Ovary (tissue), 9 donors: ENCODE data around the gene LRRC49. TPM values are rescaled to one million over a fixed set of nuclear protein-coding genes. Genes with fewer than 3 reads are reported as not detected.

ENCODE experiments used
- DNase-seq, 5 donors: peaks; one replicate each; pipeline ENCODE4 v3.0.0-alpha.2; 2019 to 2020
- H3K27ac ChIP-seq, 2 donors: fragments of 200-600 bp; one replicate each; pipeline versions ENCODE4 v1.5.1 to v1.8.0; 2019 to 2022
- H3K27me3 ChIP-seq: fragments of 200-600 bp; one replicate; pipeline ENCODE4 v1.8.0; 2022
- H3K36me3 ChIP-seq: fragments of 200-600 bp; sonication (generic); one replicate; pipeline ENCODE4 v1.5.1; 2019
- H3K4me1 ChIP-seq: one replicate; pipeline ENCODE4 v1.8.1; 2013; ENCODE audit warnings: mild to moderate bottlenecking, moderate library complexity; ENCODE audit not compliant: insufficient read depth
- H3K4me3 ChIP-seq: fragments of 200-600 bp; sonication (generic); one replicate; pipeline ENCODE4 v1.5.1; 2017
- H3K9me3 ChIP-seq, 2 donors: fragments of 200-600 bp in 1 of 2; sonication (generic) in 1 of 2; one replicate each; pipeline versions ENCODE4 v1.5.1 to v1.8.1; 2013 to 2019; ENCODE audit warnings: mild to moderate bottlenecking in 1 of 2, moderate library complexity in 1 of 2
- CTCF ChIP-seq, 3 donors: fragments of 450-650 bp in 2 of 3; fragments of 200-600 bp in 1 of 3; IDR thresholded peaks; one replicate each; pipeline versions ENCODE4 v1.5.1 to v1.8.0; 2016 to 2022; ENCODE audit warnings: antibody characterized with exemption in 3 of 3, mild to moderate bottlenecking in 1 of 3
- EP300 ChIP-seq: sonication (generic); formaldehyde crosslinking; IDR thresholded peaks from one replicate; pipeline ENCODE4 v1.6.1; 2017; ENCODE audit warnings: antibody characterized with exemption
- POLR2A ChIP-seq: fragments of 450-650 bp; IDR thresholded peaks from one replicate; pipeline ENCODE4 v1.6.1; 2017; ENCODE audit warnings: antibody characterized with exemption, mild to moderate bottlenecking, moderate library complexity
- WGBS, 3 donors: extraction: QIAGEN DNeasy Blood & Tissue Kit in 1 of 3; methylation state at CpG; one replicate each; pipeline versions ENCODE4 v1.1.5 to v1.1.7; 2013 to 2017; 5-methylcytosine and 5-hydroxymethylcytosine counted together
- intact Hi-C, 4 donors: fragments of 100-400 bp; cut with DNase I; formaldehyde crosslinking; loops; one replicate each; pipeline versions ENCODE4 v1.11.0 to v1.15.1; 2022 to 2023
- polyA plus RNA-seq, 2 donors: library from polyadenylated mRNA; stranded (reverse); fragments of 200-250 nt in 1 of 2; fragments of 350-450 nt in 1 of 2; fragmentation: Illumina TruSeq in 1 of 2; extraction: RNeasy Lipid Tissue Mini Kit (QIAGEN cat#74804) in 1 of 2; gene quantifications; one replicate each; pipeline ENCODE4 v1.2.3, GENCODE V29; 2013 to 2014
- total RNA-seq, 7 donors: library from RNA; depleted of rRNA in 2 of 7; stranded (reverse); fragments of >200 nt in 2 of 7; fragmentation: NEBNext Ultra II Directional in 3 of 7; extraction: Animal tissue kit (Norgen Biotek cat#: 25700) in 3 of 7; gene quantifications; one replicate each; pipeline versions ENCODE4 v1.1.0 to v1.2.4, GENCODE V29; 2016 to 2023
- donor health status: DM: no; HTN: no; CAD: no; lungs with moderate emphysema.
- donor health status: DM: no; HTN: no; CAD: no.
- donor health status: Bipolar disorder and iron deficiency.
- donor health status: DM: yes; HTN: yes; CAD: no.
- donor health status: DM: no; HTN: no; CAD: no.
- donor health status: DM: yes; HTN: yes; CAD: no.

The LRRC49 gene
- total and polyA plus RNA-seq, 9 donors = 11.9 to 34.6 (median 16.1) TPM

DNA sequence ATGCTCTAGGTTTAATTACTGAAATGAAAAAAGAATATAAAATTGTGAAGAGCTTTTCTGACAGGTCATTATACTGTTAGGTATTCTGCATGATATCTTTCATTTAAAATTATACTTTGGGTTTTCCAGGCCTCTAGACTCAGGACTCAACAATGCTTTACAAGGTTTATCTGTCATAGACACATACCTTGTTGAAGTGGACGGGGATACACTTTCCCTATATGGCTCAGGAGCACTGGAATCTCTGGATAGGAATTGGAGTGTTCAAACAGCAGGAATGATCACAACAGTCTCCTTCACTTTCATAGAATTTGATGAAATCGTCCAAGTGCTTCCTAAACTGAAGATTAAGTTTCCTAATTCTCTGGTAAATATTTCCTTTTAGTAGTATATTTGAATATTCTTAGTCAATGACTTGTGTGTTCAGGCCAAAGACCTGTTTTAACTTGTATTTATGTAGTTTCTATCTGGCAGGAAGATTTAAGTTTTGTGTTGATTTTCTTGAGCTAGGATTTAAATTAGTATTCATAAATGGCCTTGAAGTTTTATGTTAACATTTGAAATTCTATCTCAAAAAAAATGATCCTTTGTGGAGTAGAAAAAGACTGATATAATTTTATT is 115.7 kb downstream of the LRRC49 start:
- no peaks in the 10 kb centered on the region for H3K4me1 ChIP-seq
- no peak for TF ChIP-seq CTCF (IDR thresholded peaks at IDR 0.05)
- TF ChIP-seq EP300 = no peak
- TF ChIP-seq POLR2A = no peak
- H3K9me3 ChIP-seq = no peaks in the 10 kb centered on the region
- WGBS, 3 donors = 67 to 75% (median 73%) methylated on average over 2 of the region's 2 CpGs
- no peaks in the 10 kb centered on the region for H3K27me3 ChIP-seq
- no peak overlapping the region for H3K27ac ChIP-seq
- intact Hi-C loops = loop anchor here in 1 of 4 donors (5.0 kb wide), 1 partner anchor 424 kb away; no protein-coding TSS in a partner anchor
- DNase-seq = no peak
- no peak overlapping the region for H3K4me3 ChIP-seq
- no peaks in the 10 kb centered on the region for H3K36me3 ChIP-seq

DNA sequence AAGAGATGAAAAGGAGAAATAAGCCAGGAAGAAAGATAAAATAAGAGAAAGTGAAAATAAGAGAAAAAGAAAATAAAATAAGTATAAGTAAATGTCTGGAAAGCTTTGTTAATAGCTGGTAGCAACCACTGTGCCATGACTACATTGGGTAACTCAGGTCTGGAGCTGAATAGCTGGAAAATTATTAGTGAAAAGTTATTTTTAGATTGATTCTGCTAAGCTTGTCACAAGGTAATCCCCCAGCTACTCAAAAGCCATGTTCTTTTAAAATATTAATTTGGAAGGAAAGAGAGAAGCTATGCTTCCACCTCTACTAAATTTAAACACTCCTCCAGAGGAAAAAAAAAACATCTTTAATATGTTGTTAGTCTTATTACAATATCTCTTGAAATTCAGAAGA is 117.8 kb downstream of the LRRC49 start:
- no peaks in the 10 kb centered on the region for H3K9me3 ChIP-seq
- DNase-seq = no peak
- intact Hi-C loops = no loop called here

GRCh38 chr15:71010997-71011396 is 118.4 kb downstream of the LRRC49 start:
- TF ChIP-seq CTCF (IDR thresholded peaks at IDR 0.05) (no peak), EP300 (no peak), POLR2A (no peak)
- H3K4me3 ChIP-seq = no peak overlapping the region
- WGBS, 3 donors = 82 to 84% (median 82%) methylated on average over 2 of the region's 2 CpGs
- no peak overlapping the region for H3K27ac ChIP-seq
- H3K36me3 ChIP-seq = no peaks in the 10 kb centered on the region
- intact Hi-C loops = no loop called here
- H3K27me3 ChIP-seq = no peaks in the 10 kb centered on the region
- DNase-seq = no peak
- H3K9me3 ChIP-seq = no peaks in the 10 kb centered on the region
- H3K4me1 ChIP-seq = no peaks in the 10 kb centered on the region

More for the DNA sequence above, 117.8 kb downstream of the LRRC49 start:
- Histone ChIP-seq H3K4me3 (no peak overlapping the region), H3K27ac (no peak overlapping the region), H3K27me3 (no peaks in the 10 kb centered on the region), H3K36me3 (no peaks in the 10 kb centered on the region), H3K4me1 (no peaks in the 10 kb centered on the region)
- TF ChIP-seq CTCF (IDR thresholded peaks at IDR 0.05) = no peak
- TF ChIP-seq POLR2A = no peak
- TF ChIP-seq EP300 = no peak

GRCh38 chr15:71011503-71012155 is 119.0 kb downstream of the LRRC49 start:
- Histone ChIP-seq H3K4me3 (no peak overlapping the region), H3K4me1 (no peaks in the 10 kb centered on the region), H3K27me3 (no peaks in the 10 kb centered on the region), H3K36me3 (no peaks in the 10 kb centered on the region), H3K9me3 (no peaks in the 10 kb centered on the region), H3K27ac (no peak overlapping the region)
- 77 to 96% (median 83%) methylated on average over 1 of the region's 1 CpG for WGBS, 3 donors
- no peak for DNase-seq
- TF ChIP-seq POLR2A (no peak), EP300 (no peak), CTCF (IDR thresholded peaks at IDR 0.05) (peak in 1 of 3 donors; percentile 32)
- intact Hi-C loops = no loop called here
